H7 (cell line): Measurements from ENCODE around the gene AKNA. TPM values are rescaled to one million over a fixed set of nuclear protein-coding genes. Genes with fewer than 3 reads are reported as not detected.
A peak's percentile ranks its signal among the peaks of the same experiment; 100 is the strongest.

Experiments used
- DNase-seq: peaks from one replicate; pipeline ENCODE4 v3.0.0; 2012
- H3K27me3 ChIP-seq: 2 replicates; pipeline ENCODE4 v1.6.0; 2011; ENCODE audit warnings: mild to moderate bottlenecking, low read length; ENCODE audit not compliant: control insufficient read depth, insufficient read depth
- H3K36me3 ChIP-seq: replicated peaks from 2 replicates; pipeline ENCODE4 v1.5.1; 2011; ENCODE audit warnings: low read length; ENCODE audit not compliant: control insufficient read depth, insufficient read depth
- H3K4me3 ChIP-seq: 2 replicates; pipeline ENCODE4 v1.5.1; 2011; ENCODE audit warnings: low read depth, mild to moderate bottlenecking, control low read depth, low read length, moderate library complexity; ENCODE audit not compliant: insufficient read depth
- total RNA-seq: library from RNA; depleted of rRNA; stranded (reverse); fragments of >200 nt; shearing (Covaris generic); gene quantifications from 2 replicates; pipeline ENCODE4 v1.2.3, GENCODE V29; 2014

Gene AKNA
- total RNA-seq, 1 experiment from 2014 or later = 17.4 TPM

GRCh38 chr9:114384341-114384740 lies 3.4 kb downstream of the AKNA start:
- H3K4me3 ChIP-seq = no peak overlapping the region
- DNase-seq = no peak
- no peaks in the 10 kb centered on the region for H3K36me3 ChIP-seq
- H3K27me3 ChIP-seq = no peaks in the 10 kb centered on the region

- Histone ChIP-seq H3K4me3 (no peak overlapping the region), H3K36me3 (no peaks in the 10 kb centered on the region), H3K27me3 (no peaks in the 10 kb centered on the region)
- no peak for DNase-seq
Observed at GRCh38 chr9:114383521-114384231, 4.1 kb downstream of the AKNA start.

- no peak overlapping the region for H3K4me3 ChIP-seq
- DNase-seq = peak; percentile 82
- no peaks in the 10 kb centered on the region for H3K36me3 ChIP-seq
- no peaks in the 10 kb centered on the region for H3K27me3 ChIP-seq
Observed at GRCh38 chr9:114382699-114383520, 4.9 kb downstream of the AKNA start.

- no peaks in the 10 kb centered on the region for H3K27me3 ChIP-seq
- DNase-seq = no peak
- no peak overlapping the region for H3K4me3 ChIP-seq
- H3K36me3 ChIP-seq = no peaks in the 10 kb centered on the region; the same call in none of the 2 replicates
Observed at GRCh38 chr9:114378883-114379282, 8.9 kb downstream of the AKNA start.

- Histone ChIP-seq H3K4me3 (no peak overlapping the region), H3K36me3 (no peaks in the 10 kb centered on the region; the same call in none of the 2 replicates), H3K27me3 (no peaks in the 10 kb centered on the region)
- no peak for DNase-seq
Observed at GRCh38 chr9:114378016-114378415, 9.8 kb downstream of the AKNA start.

- no peak overlapping the region for H3K4me3 ChIP-seq
- no peaks in the 10 kb centered on the region for H3K27me3 ChIP-seq
- no peak for DNase-seq
- H3K36me3 ChIP-seq = no peaks in the 10 kb centered on the region; the same call in none of the 2 replicates
Observed at GRCh38 chr9:114376586-114377445, 11.0 kb downstream of the AKNA start.

- Histone ChIP-seq H3K4me3 (no peak overlapping the region), H3K27me3 (no peaks in the 10 kb centered on the region), H3K36me3 (no peaks in the 10 kb centered on the region; the same call in none of the 2 replicates)
- no peak for DNase-seq
Observed at GRCh38 chr9:114375386-114376175, 12.2 kb downstream of the AKNA start.

GRCh38 chr9:114374936-114375335 lies 12.8 kb downstream of the AKNA start:
- no peaks in the 10 kb centered on the region; the same call in none of the 2 replicates for H3K36me3 ChIP-seq
- H3K27me3 ChIP-seq = no peaks in the 10 kb centered on the region
- no peak overlapping the region for H3K4me3 ChIP-seq
- DNase-seq = no peak

- Histone ChIP-seq H3K36me3 (no peaks in the 10 kb centered on the region; the same call in none of the 2 replicates), H3K4me3 (no peak overlapping the region), H3K27me3 (no peaks in the 10 kb centered on the region)
- DNase-seq = no peak
Observed at GRCh38 chr9:114373960-114374730, 13.6 kb downstream of the AKNA start.

- no peak for DNase-seq
- Histone ChIP-seq H3K27me3 (no peaks in the 10 kb centered on the region), H3K36me3 (peaks cover under 1% of the 10 kb centered on the region), H3K4me3 (no peak overlapping the region)
Observed at GRCh38 chr9:114372921-114373448, 14.8 kb downstream of the AKNA start.

- no peaks in the 10 kb centered on the region for H3K27me3 ChIP-seq
- DNase-seq = peak; percentile 65
- H3K36me3 ChIP-seq = peaks cover 4% of the 10 kb centered on the region
- H3K4me3 ChIP-seq = no peak overlapping the region
Observed at GRCh38 chr9:114371973-114372917, 15.5 kb downstream of the AKNA start.

- peaks cover 6% of the 10 kb centered on the region for H3K36me3 ChIP-seq
- DNase-seq = no peak
- no peaks in the 10 kb centered on the region for H3K27me3 ChIP-seq
- H3K4me3 ChIP-seq = no peak overlapping the region
Observed at GRCh38 chr9:114371343-114371944, 16.3 kb downstream of the AKNA start.
